Osteoblast (primary cell): ENCODE measurements around the gene RARA. TPM values are rescaled to one million over a fixed set of nuclear protein-coding genes. Genes with fewer than 3 reads are reported as not detected.

Experiments used
- DNase-seq: peaks from one replicate; pipeline ENCODE4 v3.0.0; 2011; ENCODE audit warnings: low spot score, mixed read lengths; ENCODE audit not compliant: insufficient read length; ENCODE audit errors: missing footprints
- H2AFZ ChIP-seq: 2 replicates; pipeline ENCODE4 v1.6.0; 2011; ENCODE audit warnings: mild to moderate bottlenecking, low read length
- H3K27ac ChIP-seq: 2 replicates; pipeline ENCODE4 v1.5.1; 2011; ENCODE audit warnings: mild to moderate bottlenecking, low read depth, low read length, moderate library complexity
- H3K27me3 ChIP-seq: 2 replicates; pipeline ENCODE4 v1.6.0; 2012; ENCODE audit warnings: mild to moderate bottlenecking, control low read depth, inconsistent platforms, low read length, moderate library complexity; ENCODE audit not compliant: insufficient read depth
- H3K36me3 ChIP-seq: 2 replicates; pipeline ENCODE4 v1.5.1; 2011; ENCODE audit warnings: mild to moderate bottlenecking, low read length, control low read depth, moderate library complexity; ENCODE audit not compliant: insufficient read depth
- H3K4me1 ChIP-seq: 2 replicates; pipeline ENCODE4 v1.5.1; 2011; ENCODE audit warnings: mild to moderate bottlenecking, low read length, control low read depth, moderate library complexity; ENCODE audit not compliant: insufficient read depth
- H3K4me2 ChIP-seq: 2 replicates; pipeline ENCODE4 v1.6.0; 2011; ENCODE audit warnings: mild to moderate bottlenecking, low read length; ENCODE audit not compliant: insufficient read depth
- H3K4me3 ChIP-seq: fragments of 200-600 bp; sonication (generic); 3 replicates; pipeline ENCODE4 v1.5.1; 2012; ENCODE audit warnings: mild to moderate bottlenecking, low read length, inconsistent platforms; ENCODE audit not compliant: insufficient read depth
- H3K79me2 ChIP-seq: 2 replicates; pipeline ENCODE4 v1.6.0; 2012; ENCODE audit warnings: mild to moderate bottlenecking, low read length, control low read depth, inconsistent platforms; ENCODE audit not compliant: insufficient read depth
- H3K9me3 ChIP-seq: 2 replicates; pipeline ENCODE4 v1.5.1; 2011; ENCODE audit warnings: low read depth, low read length, control low read depth
- H4K20me1 ChIP-seq: 2 replicates; pipeline ENCODE4 v1.6.0; 2012; ENCODE audit warnings: mild to moderate bottlenecking, low read length, control low read depth; ENCODE audit not compliant: insufficient read depth
- total RNA-seq: library from RNA; depleted of rRNA; stranded (reverse); fragments of >200 nt; gene quantifications from 2 replicates; pipeline ENCODE4 v1.2.3, GENCODE V29; 2012
- TF ChIP-seq, protein P1 (sequence below): IDR thresholded peaks from 2 replicates; pipeline ENCODE4 v1.5.1; 2011; ENCODE audit warnings: mild to moderate bottlenecking, low read depth, low read length, moderate library complexity; ENCODE audit errors: extremely low read depth

The RARA gene
- total RNA-seq, 1 donor, result 31.1 TPM

DNA sequence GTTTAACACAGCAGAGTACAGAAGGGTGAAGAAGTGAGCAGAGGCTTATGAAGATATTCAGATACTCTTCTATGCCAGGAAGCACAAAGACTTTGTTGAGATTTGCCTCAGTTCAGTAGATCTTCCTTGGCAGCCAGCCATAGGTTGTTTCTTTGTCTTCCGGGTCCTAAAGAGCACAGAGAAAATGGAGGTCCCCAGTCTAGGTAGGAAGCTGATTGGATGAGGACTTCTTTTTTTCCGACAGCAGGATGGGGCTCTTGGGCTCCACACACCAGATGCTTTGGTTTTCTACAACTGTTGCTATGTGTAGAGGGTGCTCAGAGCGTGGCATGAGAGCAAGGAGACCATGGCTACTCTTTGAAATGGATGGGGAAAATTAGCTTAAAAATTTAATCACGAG, 29.6 kb upstream of the RARA start:
- no peaks in the 10 kb centered on the region for H3K9me3 ChIP-seq
- H2AFZ ChIP-seq, result no peak overlapping the region
- no peaks in the 10 kb centered on the region for H3K27me3 ChIP-seq
- H4K20me1 ChIP-seq, result peaks cover 4% of the 10 kb centered on the region
- no peak overlapping the region for H3K4me3 ChIP-seq
- TF ChIP-seq, protein P1, sequence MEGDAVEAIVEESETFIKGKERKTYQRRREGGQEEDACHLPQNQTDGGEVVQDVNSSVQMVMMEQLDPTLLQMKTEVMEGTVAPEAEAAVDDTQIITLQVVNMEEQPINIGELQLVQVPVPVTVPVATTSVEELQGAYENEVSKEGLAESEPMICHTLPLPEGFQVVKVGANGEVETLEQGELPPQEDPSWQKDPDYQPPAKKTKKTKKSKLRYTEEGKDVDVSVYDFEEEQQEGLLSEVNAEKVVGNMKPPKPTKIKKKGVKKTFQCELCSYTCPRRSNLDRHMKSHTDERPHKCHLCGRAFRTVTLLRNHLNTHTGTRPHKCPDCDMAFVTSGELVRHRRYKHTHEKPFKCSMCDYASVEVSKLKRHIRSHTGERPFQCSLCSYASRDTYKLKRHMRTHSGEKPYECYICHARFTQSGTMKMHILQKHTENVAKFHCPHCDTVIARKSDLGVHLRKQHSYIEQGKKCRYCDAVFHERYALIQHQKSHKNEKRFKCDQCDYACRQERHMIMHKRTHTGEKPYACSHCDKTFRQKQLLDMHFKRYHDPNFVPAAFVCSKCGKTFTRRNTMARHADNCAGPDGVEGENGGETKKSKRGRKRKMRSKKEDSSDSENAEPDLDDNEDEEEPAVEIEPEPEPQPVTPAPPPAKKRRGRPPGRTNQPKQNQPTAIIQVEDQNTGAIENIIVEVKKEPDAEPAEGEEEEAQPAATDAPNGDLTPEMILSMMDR, result no peak
- no peak for DNase-seq
- H3K4me1 ChIP-seq, result peaks cover 16% of the 10 kb centered on the region
- peaks cover 60% of the 10 kb centered on the region for H3K36me3 ChIP-seq
- no peak overlapping the region for H3K4me2 ChIP-seq
- no peak overlapping the region for H3K27ac ChIP-seq
- no peaks in the 10 kb centered on the region for H3K79me2 ChIP-seq

DNA sequence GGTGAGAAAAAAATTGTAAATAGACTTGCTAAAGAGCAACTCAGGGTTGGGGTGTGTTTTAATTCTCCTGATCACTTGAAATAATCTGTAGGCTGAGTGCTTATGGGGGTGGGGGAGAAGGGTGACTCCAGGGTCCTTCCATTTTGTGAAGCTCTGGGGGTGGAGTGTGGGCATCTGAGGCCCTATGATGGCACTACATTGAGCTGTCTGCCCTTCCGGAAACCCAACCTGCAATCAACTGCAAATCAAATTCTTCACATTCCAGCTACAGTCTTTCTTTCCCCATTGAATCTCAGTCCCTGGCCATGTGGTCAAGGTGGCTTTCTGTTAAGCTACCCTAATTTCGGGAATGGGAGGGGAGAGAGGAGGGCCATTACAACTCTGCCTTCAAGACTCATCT, 27.3 kb upstream of the RARA start:
- no peak overlapping the region for H3K27ac ChIP-seq
- peaks cover 51% of the 10 kb centered on the region for H3K36me3 ChIP-seq
- TF ChIP-seq, protein P1, result no peak
- H3K9me3 ChIP-seq, result no peaks in the 10 kb centered on the region
- peaks cover 25% of the 10 kb centered on the region for H3K4me1 ChIP-seq
- H4K20me1 ChIP-seq, result peaks cover 4% of the 10 kb centered on the region
- no peaks in the 10 kb centered on the region for H3K79me2 ChIP-seq
- H3K27me3 ChIP-seq, result no peaks in the 10 kb centered on the region
- H2AFZ ChIP-seq, result no peak overlapping the region
- H3K4me2 ChIP-seq, result no peak overlapping the region
- no peak overlapping the region for H3K4me3 ChIP-seq
- no peak for DNase-seq

DNA sequence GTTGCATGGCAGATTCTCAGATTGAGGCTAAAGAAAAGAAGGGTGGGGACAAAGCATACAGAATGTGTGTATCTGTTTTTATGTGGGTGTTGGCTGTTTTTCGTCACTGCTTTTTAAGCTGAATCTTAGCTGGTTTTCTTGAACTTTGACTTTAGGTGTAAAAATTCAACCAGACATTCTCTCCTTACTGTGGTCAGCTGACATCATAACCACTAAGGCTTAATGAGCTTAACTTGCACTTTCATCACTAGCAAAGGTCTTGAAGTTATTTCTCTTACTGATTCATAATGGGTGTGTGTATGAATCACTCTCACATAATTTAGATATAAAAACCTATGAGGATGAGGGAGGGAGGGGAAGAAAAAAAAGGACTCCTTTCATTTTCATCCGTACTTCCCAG, 25.3 kb upstream of the RARA start:
- peaks cover 4% of the 10 kb centered on the region for H4K20me1 ChIP-seq
- H3K4me3 ChIP-seq, result peak overlapping the region; percentile 67
- no peaks in the 10 kb centered on the region for H3K27me3 ChIP-seq
- H3K9me3 ChIP-seq, result no peaks in the 10 kb centered on the region
- H3K27ac ChIP-seq, result peak overlapping the region; percentile 92
- peak overlapping the region; percentile 97 for H3K4me2 ChIP-seq
- TF ChIP-seq, protein P1, result no peak
- no peaks in the 10 kb centered on the region for H3K79me2 ChIP-seq
- H3K36me3 ChIP-seq, result peaks cover 37% of the 10 kb centered on the region
- H2AFZ ChIP-seq, result no peak overlapping the region
- H3K4me1 ChIP-seq, result peaks cover 31% of the 10 kb centered on the region
- peak; percentile 93 for DNase-seq

GRCh38 chr17:40284085-40284713, 24.8 kb upstream of the RARA start:
- H3K9me3 ChIP-seq, result no peaks in the 10 kb centered on the region
- no peaks in the 10 kb centered on the region for H3K27me3 ChIP-seq
- H3K79me2 ChIP-seq, result peaks cover 5% of the 10 kb centered on the region
- H3K27ac ChIP-seq, result peak overlapping the region; percentile 92
- TF ChIP-seq, protein P1, result peak; percentile 46
- H3K4me1 ChIP-seq, result peaks cover 31% of the 10 kb centered on the region
- H3K4me2 ChIP-seq, result peak overlapping the region; percentile 97
- DNase-seq, result peak; percentile 82
- peaks cover 31% of the 10 kb centered on the region for H3K36me3 ChIP-seq
- H2AFZ ChIP-seq, result no peak overlapping the region
- peak overlapping the region; percentile 67 for H3K4me3 ChIP-seq
- H4K20me1 ChIP-seq, result peaks cover 4% of the 10 kb centered on the region
